Mesendoderm (in vitro differentiated cells): ENCODE measurements around the gene MCCD1.
"Not testable (repeated sequence)": the region's sequence is repeated elsewhere in the genome, so short reads cannot be mapped to it uniquely, and the experiment has no call there.

Experiments used
- DNase-seq: peaks from one replicate; pipeline ENCODE4 v3.0.0; 2013
- H2AK5ac ChIP-seq: 2 replicates; pipeline ENCODE4 v1.6.1; 2013; ENCODE audit warnings: low read length, inconsistent platforms
- H2BK120ac ChIP-seq: 2 replicates; pipeline ENCODE4 v1.6.1; 2013; ENCODE audit warnings: low read depth, mild to moderate bottlenecking, low read length, moderate library complexity, mixed read lengths
- H2BK15ac ChIP-seq: replicated peaks from 2 replicates; pipeline ENCODE4 v1.6.1; 2013; ENCODE audit warnings: low read depth, mild to moderate bottlenecking, moderate library complexity
- H2BK5ac ChIP-seq: 2 replicates; pipeline ENCODE4 v1.6.1; 2013; ENCODE audit warnings: low read length, inconsistent platforms
- H3K18ac ChIP-seq: 2 replicates; pipeline ENCODE4 v1.6.1; 2013; ENCODE audit warnings: mild to moderate bottlenecking, low read length, mixed read lengths
- H3K23ac ChIP-seq: one replicate; pipeline ENCODE4 v1.6.1; 2013; ENCODE audit warnings: low read length
- H3K27ac ChIP-seq: 2 replicates; pipeline ENCODE4 v1.5.1; 2013; ENCODE audit warnings: low read depth, mild to moderate bottlenecking, inconsistent platforms, low read length, moderate library complexity
- H3K27me3 ChIP-seq: 2 replicates; pipeline ENCODE4 v1.6.1; 2013; ENCODE audit warnings: low read length, control low read depth, mild to moderate bottlenecking, inconsistent platforms; ENCODE audit not compliant: insufficient read depth, poor library complexity
- H3K36me3 ChIP-seq: 2 replicates; pipeline ENCODE4 v1.6.1; 2013; ENCODE audit warnings: low read length, inconsistent platforms; ENCODE audit not compliant: control insufficient read depth, insufficient read depth
- H3K4ac ChIP-seq: one replicate; pipeline ENCODE4 v1.6.1; 2013; ENCODE audit warnings: low read depth, mild to moderate bottlenecking, low read length, moderate library complexity
- H3K4me1 ChIP-seq: 2 replicates; pipeline ENCODE4 v1.6.1; 2013; ENCODE audit warnings: low read depth, low read length, inconsistent platforms; ENCODE audit not compliant: control insufficient read depth
- H3K4me2 ChIP-seq: 2 replicates; pipeline ENCODE4 v1.6.1; 2013; ENCODE audit warnings: low read length
- H3K4me3 ChIP-seq: 2 replicates; pipeline ENCODE4 v1.5.1; 2013; ENCODE audit warnings: mild to moderate bottlenecking, low read length
- H3K56ac ChIP-seq: one replicate; pipeline ENCODE4 v1.6.1; 2013; ENCODE audit warnings: low read length
- H3K79me1 ChIP-seq: 2 replicates; pipeline ENCODE4 v1.6.1; 2013; ENCODE audit warnings: low read length, inconsistent platforms
- H3K79me2 ChIP-seq: 2 replicates; pipeline ENCODE4 v1.6.1; 2013; ENCODE audit warnings: mild to moderate bottlenecking, low read length; ENCODE audit not compliant: control insufficient read depth, insufficient read depth
- H3K9ac ChIP-seq: 2 replicates; pipeline ENCODE4 v1.6.1; 2013; ENCODE audit warnings: low read length, inconsistent platforms
- H4K5ac ChIP-seq: one replicate; pipeline ENCODE4 v1.6.1; 2013; ENCODE audit warnings: low read length
- H4K8ac ChIP-seq: one replicate; pipeline ENCODE4 v1.6.1; 2013; ENCODE audit warnings: low read depth, mild to moderate bottlenecking, control low read depth, low read length, moderate library complexity
- WGBS: extraction: QIAGEN DNeasy Blood & Tissue Kit; methylation state at CpG from one replicate; pipeline ENCODE4 v1.1.7; 2013; ENCODE audit warnings: low lambda C conversion rate, missing lambda C conversion rate; ENCODE audit not compliant: insufficient coverage; ENCODE audit errors: extremely low coverage; 5-methylcytosine and 5-hydroxymethylcytosine counted together

The MCCD1 gene

DNA sequence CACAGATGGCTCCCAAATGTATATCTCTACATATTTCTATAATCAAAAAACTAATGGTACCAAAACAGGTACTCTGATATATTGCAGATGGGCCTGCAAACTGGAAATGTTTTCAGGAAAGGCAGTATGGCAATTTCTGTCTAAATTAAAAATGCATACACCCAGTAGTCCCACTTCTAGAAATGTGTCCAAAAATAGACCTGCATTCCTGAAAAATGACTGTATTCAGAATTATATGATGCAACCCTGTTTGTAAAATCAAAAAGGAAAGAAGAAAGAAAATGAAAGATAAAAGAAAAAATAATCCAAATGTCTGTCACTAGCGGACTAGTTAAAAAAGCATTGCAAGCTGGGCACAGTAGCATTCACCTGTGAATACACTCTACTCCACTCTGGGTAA lies 43.7 kb upstream of the MCCD1 start:
- no peak for DNase-seq
- no peaks in the 10 kb centered on the region for H3K4me1 ChIP-seq
- H3K4me2 ChIP-seq = no peak overlapping the region
- H3K4ac ChIP-seq = no peak overlapping the region
- H2BK15ac ChIP-seq = no peak overlapping the region
- H2AK5ac ChIP-seq = no peak overlapping the region
- no peak overlapping the region for H4K5ac ChIP-seq
- WGBS = no CpG with 5 or more reads among the region's 1 CpG
- no peak overlapping the region for H3K27ac ChIP-seq
- no peaks in the 10 kb centered on the region for H3K79me1 ChIP-seq
- H3K56ac ChIP-seq = no peak overlapping the region
- H3K9ac ChIP-seq = no peak overlapping the region
- H3K23ac ChIP-seq = no peak overlapping the region
- no peaks in the 10 kb centered on the region for H3K36me3 ChIP-seq
- no peaks in the 10 kb centered on the region for H3K79me2 ChIP-seq
- no peak overlapping the region for H3K4me3 ChIP-seq
- no peak overlapping the region for H2BK120ac ChIP-seq
- H4K8ac ChIP-seq = no peak overlapping the region
- H3K18ac ChIP-seq = no peak overlapping the region
- no peak overlapping the region for H2BK5ac ChIP-seq
- no peaks in the 10 kb centered on the region for H3K27me3 ChIP-seq

DNA sequence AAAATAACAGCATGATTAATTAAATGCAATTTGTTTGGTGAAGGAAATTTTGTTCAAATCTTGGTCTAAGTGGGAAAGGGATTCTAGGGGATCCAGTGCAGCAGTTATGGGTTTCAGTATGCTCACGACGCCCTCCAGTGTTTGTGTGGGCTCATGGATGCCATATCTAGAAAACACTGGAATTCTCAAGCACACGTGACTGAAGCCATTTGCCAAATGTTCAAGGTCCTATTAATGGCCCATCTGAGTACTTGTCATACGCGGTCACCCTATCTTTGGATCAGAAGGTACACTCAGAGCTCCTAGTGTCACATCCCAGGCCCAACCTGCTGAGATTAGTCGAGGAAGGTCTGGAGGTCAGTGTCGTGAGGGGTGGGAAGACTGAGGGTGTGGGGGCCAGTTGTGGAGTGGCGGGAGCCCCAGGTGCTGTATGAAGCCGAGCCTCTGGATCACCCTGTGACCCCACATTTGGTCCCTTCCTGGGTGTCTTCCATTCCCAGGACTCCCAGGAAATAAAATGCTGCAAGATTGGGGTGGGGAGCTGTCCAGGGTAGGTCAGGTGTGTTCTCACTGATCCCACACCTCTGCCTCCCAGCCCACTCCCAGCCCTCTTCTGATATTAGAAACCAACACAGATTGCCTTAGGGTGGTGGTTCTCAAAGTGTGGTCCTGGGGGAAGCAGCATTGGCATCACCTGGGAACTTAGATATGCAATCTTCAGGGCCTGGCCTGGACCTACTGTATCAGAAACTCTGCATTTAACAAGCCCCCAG lies 42.5 kb upstream of the MCCD1 start:
- H3K4me1 ChIP-seq, H4K8ac ChIP-seq, H2BK15ac ChIP-seq, H3K9ac ChIP-seq, H3K79me2 ChIP-seq, H3K27ac ChIP-seq, H3K36me3 ChIP-seq, H2BK5ac ChIP-seq, H3K56ac ChIP-seq, H3K4me2 ChIP-seq, H3K4ac ChIP-seq, H3K23ac ChIP-seq, H4K5ac ChIP-seq, H3K4me3 ChIP-seq, H2AK5ac ChIP-seq, DNase-seq, H3K79me1 ChIP-seq, H2BK120ac ChIP-seq, H3K27me3 ChIP-seq, H3K18ac ChIP-seq: not testable (repeated sequence)
- no CpG with 5 or more reads among the region's 9 CpGs for WGBS

DNA sequence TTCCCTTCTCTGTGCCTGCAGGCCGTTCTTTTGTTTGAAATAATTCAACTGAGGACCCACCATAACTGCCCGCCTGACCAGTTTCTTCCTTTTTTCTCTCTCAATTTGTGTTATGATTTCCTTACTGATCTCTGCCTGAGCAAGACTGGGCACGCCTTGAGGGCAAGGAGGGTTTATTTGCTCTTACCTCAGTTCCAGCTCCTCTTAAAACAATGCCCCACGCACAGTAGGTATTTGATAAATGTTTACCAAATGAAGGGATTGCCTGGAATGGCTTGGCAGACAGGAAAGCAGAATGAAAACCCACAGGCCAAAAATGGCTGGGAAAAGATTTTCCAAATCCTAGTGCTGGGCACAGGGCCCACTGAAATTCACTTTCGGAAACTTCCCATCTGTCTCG lies 41.1 kb upstream of the MCCD1 start:
- H3K79me1 ChIP-seq, H2BK120ac ChIP-seq, H2BK5ac ChIP-seq, H3K27ac ChIP-seq, H4K8ac ChIP-seq, DNase-seq, H3K9ac ChIP-seq, H2AK5ac ChIP-seq, H3K56ac ChIP-seq, H3K4me2 ChIP-seq, H3K27me3 ChIP-seq, H3K23ac ChIP-seq, H3K18ac ChIP-seq, H3K79me2 ChIP-seq, H2BK15ac ChIP-seq, H3K36me3 ChIP-seq, H3K4me3 ChIP-seq, H3K4ac ChIP-seq, H3K4me1 ChIP-seq, H4K5ac ChIP-seq: not testable (repeated sequence)
- no CpG with 5 or more reads among the region's 6 CpGs for WGBS

DNA sequence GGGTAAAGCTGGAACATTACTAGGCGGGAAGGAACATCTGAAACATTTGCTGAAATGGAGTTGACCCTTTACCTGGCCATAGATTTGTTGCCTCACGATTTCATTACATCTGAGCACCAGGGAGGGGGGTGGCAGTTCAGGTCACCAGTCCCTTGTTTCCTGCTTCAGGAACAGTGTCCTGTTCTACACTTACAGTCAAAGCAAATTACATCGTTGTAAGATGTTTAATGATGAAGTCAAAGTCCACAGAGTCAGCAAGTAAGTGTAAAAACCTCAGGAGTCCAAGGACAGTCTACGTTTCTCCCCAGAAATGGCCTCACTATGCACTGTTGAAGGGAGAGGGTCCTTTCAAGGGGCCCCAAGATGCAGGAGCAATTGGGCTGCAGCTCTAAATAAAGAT lies 39.7 kb upstream of the MCCD1 start:
- Histone ChIP-seq H3K23ac (no peak overlapping the region), H2AK5ac (no peak overlapping the region), H2BK120ac (no peak overlapping the region), H3K4ac (no peak overlapping the region), H3K27ac (no peak overlapping the region), H3K4me3 (no peak overlapping the region), H3K9ac (no peak overlapping the region), H2BK5ac (no peak overlapping the region), H3K27me3 (no peaks in the 10 kb centered on the region), H3K79me2 (no peaks in the 10 kb centered on the region), H2BK15ac (no peak overlapping the region), H3K4me1 (no peaks in the 10 kb centered on the region), H4K8ac (no peak overlapping the region), H3K4me2 (no peak overlapping the region), H3K36me3 (no peaks in the 10 kb centered on the region), H3K18ac (no peak overlapping the region), H3K79me1 (no peaks in the 10 kb centered on the region), H4K5ac (no peak overlapping the region), H3K56ac (no peak overlapping the region)
- WGBS = no CpG with 5 or more reads among the region's 4 CpGs
- no peak for DNase-seq

DNA sequence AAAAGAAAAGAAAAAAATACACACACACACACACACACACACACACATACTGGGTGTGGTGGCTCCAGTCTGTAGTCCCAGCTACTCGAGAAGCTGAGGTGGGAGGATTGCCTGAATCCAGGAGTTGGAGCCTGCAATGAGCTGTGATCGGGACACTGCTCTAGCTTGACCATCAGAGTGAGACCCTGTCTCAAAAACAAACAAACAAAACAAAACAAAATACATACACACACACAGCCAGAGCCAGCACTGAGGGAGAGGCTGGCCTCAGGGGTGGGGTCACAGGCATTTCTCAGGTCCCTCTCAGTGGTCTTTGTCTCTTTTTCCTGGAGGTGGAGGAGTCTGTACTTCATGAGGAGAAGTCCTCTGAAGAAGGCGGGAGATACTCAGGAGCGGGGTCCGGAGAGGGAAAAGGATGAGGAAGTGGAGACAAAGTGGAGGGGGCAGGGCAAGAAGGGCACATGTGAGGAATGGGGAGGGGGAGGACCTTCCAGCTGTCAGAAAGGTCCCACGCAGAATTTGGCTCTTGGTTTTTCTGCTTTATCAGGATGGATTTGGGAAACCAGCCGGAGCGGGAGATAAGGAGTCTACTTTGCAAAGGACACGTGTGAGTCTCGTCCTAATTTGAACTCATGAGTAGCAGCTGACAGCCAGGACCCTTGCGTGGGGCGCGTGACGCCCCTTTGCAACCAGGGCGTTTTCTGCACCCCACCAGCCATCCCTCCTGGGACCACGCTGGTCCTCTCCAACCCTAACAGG lies 38.5 kb upstream of the MCCD1 start:
- H3K4me2 ChIP-seq = no peak overlapping the region
- no CpG with 5 or more reads among the region's 16 CpGs for WGBS
- no peaks in the 10 kb centered on the region for H3K36me3 ChIP-seq

More for the DNA sequence above, 38.5 kb upstream of the MCCD1 start:
- Histone ChIP-seq H3K4ac (no peak overlapping the region), H3K23ac (no peak overlapping the region), H3K9ac (no peak overlapping the region), H3K79me2 (no peaks in the 10 kb centered on the region), H2AK5ac (no peak overlapping the region), H4K5ac (no peak overlapping the region), H3K56ac (no peak overlapping the region), H3K27me3 (no peaks in the 10 kb centered on the region), H2BK15ac (no peak overlapping the region), H3K79me1 (no peaks in the 10 kb centered on the region), H3K18ac (no peak overlapping the region), H2BK120ac (no peak overlapping the region), H3K27ac (no peak overlapping the region), H4K8ac (no peak overlapping the region), H2BK5ac (no peak overlapping the region), H3K4me1 (no peaks in the 10 kb centered on the region), H3K4me3 (no peak overlapping the region)
- DNase-seq = no peak
